Heart right ventricle (tissue), 16 donors: ENCODE measurements around the gene FBXO10. TPM values are rescaled to one million over a fixed set of nuclear protein-coding genes. Genes with fewer than 3 reads are reported as not detected.
"Not testable (repeated sequence)": the region's sequence is repeated elsewhere in the genome, so short reads cannot be mapped to it uniquely, and the experiment has no call there.

Experiments
- ATAC-seq, 8 donors: fragments of 200-7000 bp; cut with Tn5 transposase; one replicate each; pipeline ENCODE4 v1.9.1; 2020; ENCODE audit warnings: mild to moderate bottlenecking in 8 of 8, moderate library complexity in 8 of 8, moderate number of reproducible peaks in 1 of 8
- DNase-seq, 2 donors: peaks; one replicate each; pipeline ENCODE4 v3.0.0-alpha.2; 2020
- H3K27ac ChIP-seq, 10 donors: fragments of 200-600 bp; sonication (generic) in 2 of 10; one replicate each; pipeline versions ENCODE4 v1.5.0 to v1.8.0; 2020 to 2022; ENCODE audit warnings: mild to moderate bottlenecking in 3 of 10
- H3K27me3 ChIP-seq, 7 donors: fragments of 200-600 bp; one replicate each; pipeline ENCODE4 v1.8.0; 2021 to 2022; ENCODE audit warnings: mild to moderate bottlenecking in 2 of 7
- H3K36me3 ChIP-seq, 9 donors: fragments of 200-600 bp; sonication (generic) in 1 of 9; one replicate each; pipeline versions ENCODE4 v1.5.0 to v1.8.0; 2020 to 2022; ENCODE audit warnings: mild to moderate bottlenecking in 2 of 9
- H3K4me1 ChIP-seq, 9 donors: fragments of 200-600 bp; sonication (generic) in 1 of 9; one replicate each; pipeline versions ENCODE4 v1.5.0 to v1.8.0; 2020 to 2022; ENCODE audit warnings: mild to moderate bottlenecking in 4 of 9
- H3K4me3 ChIP-seq, 10 donors: fragments of 200-600 bp; sonication (generic) in 2 of 10; one replicate each; pipeline versions ENCODE4 v1.5.0 to v1.8.0; 2020 to 2022; ENCODE audit warnings: mild to moderate bottlenecking in 7 of 10, moderate library complexity in 2 of 10
- H3K9me3 ChIP-seq, 11 donors: fragments of 200-600 bp in 10 of 11; sonication (generic) in 2 of 11; one replicate each; pipeline versions ENCODE4 v1.5.0 to v1.8.0; 2013 to 2022; ENCODE audit warnings: mild to moderate bottlenecking in 2 of 11, control low read depth in 1 of 11, moderate library complexity in 1 of 11
- CTCF ChIP-seq, 9 donors: fragments of 200-600 bp; sonication (generic) in 2 of 9; IDR thresholded peaks; one replicate each; pipeline versions ENCODE4 v1.5.0 to v1.8.0; 2021 to 2022; ENCODE audit warnings: antibody characterized with exemption in 9 of 9, mild to moderate bottlenecking in 5 of 9, moderate library complexity in 1 of 9
- WGBS, 2 donors: extraction: QIAGEN DNeasy Blood & Tissue Kit; methylation state at CpG; one replicate each; pipeline ENCODE4 v1.1.7; 2013; ENCODE audit warnings: inconsistent platforms in 1 of 2; 5-methylcytosine and 5-hydroxymethylcytosine counted together
- intact Hi-C, 10 donors: fragments of 100-400 bp; cut with DNase I; formaldehyde crosslinking; loops; one replicate each; pipeline versions ENCODE4 v1.11.1 to v1.14.2; 2022
- polyA plus RNA-seq, 2 donors: library from polyadenylated mRNA; stranded (reverse); fragments of 200-250 nt; gene quantifications; one replicate each; pipeline ENCODE4 v1.2.3, GENCODE V29; 2013
- total RNA-seq, 10 donors: library from RNA; stranded (reverse); fragmentation: NEBNext Ultra II Directional in 3 of 10; extraction: Animal tissue kit (Norgen Biotek cat#: 25700) in 3 of 10; gene quantifications; one replicate each; pipeline versions ENCODE4 v1.2.1 to v1.2.4, GENCODE V29; 2021 to 2023
- donor health status: Arrhythmogenic right ventricular cardiomyopathy.
- donor health status: ischemic (EF 13 %, LVEDD 7.1; RV severe dilation, severe dysfunction).
- donor health status: healthy with polysubstance abuse.
- donor health status: DM: no; HTN: yes; CAD: no.
- donor health status: DM: no; HTN: no; CAD: no.
- donor health status: ischemic (EF 25% LVEDD 6.9; RV normal size, moderate dysfunction).
- donor health status: ischemic (EF 25% LVEDD 5.7; RV mildly dilated, moderate dysfunction).
- donor health status: healthy.
- donor health status: DM: yes; HTN: yes; CAD: no.
- donor health status: Ischemic cardiomyopathy.
- donor health status: ischemic (EF 35%, LVEDD 5.7; RV mildly dilated, moderate dysfunction).
- donor health status: nonischemic (EF 11% LVEDD 7.7; RV severe dilation, severe dysfunction).
- donor health status: DM: yes; HTN: yes; CAD: no.
- donor health status: PGD.
- donor health status: ischemic (EF 29% LVEDD 5.4; RV normal size, mild dysfunction).
- donor health status: nonischemic (EF 23%, LVEDD 6.1; RV moderate dilation, normal function).

The FBXO10 gene
- total and polyA plus RNA-seq, 12 donors, result 2.3 to 7.4 (median 5.8) TPM

- H3K4me1 ChIP-seq, result peaks cover 0 to 11% (median 9%) of the 10 kb centered on the region in 9 donors
- ATAC-seq, result no peak
- H3K36me3 ChIP-seq, result no peaks in the 10 kb centered on the region
- TF ChIP-seq CTCF (IDR thresholded peaks at IDR 0.05), result no peak
- peaks cover 0 to 38% (median 12%) of the 10 kb centered on the region in 7 donors for H3K27me3 ChIP-seq
- DNase-seq, result no peak
- peaks cover 0 to 17% (median 0%) of the 10 kb centered on the region in 11 donors for H3K9me3 ChIP-seq
- WGBS, 2 donors, result 71 to 86% methylated on average over 11 of the region's 11 CpGs
- H3K27ac ChIP-seq, result no peak overlapping the region
- no peak overlapping the region for H3K4me3 ChIP-seq
- intact Hi-C loops, result loop anchor here in 1 of 10 donors (10.0 kb wide), 1 partner anchor 108 kb away; no protein-coding TSS in a partner anchor
Measured at GRCh38 chr9:37476930-37477329, 99.2 kb downstream of the FBXO10 start.

- ATAC-seq (no peak), DNase-seq (no peak)
- no peaks in the 10 kb centered on the region for H3K36me3 ChIP-seq
- H3K4me3 ChIP-seq, result no peak overlapping the region
- WGBS, 2 donors, result 81 to 98% methylated on average over 3 of the region's 3 CpGs
- H3K27ac ChIP-seq, result no peak overlapping the region
- H3K27me3 ChIP-seq, result peaks cover 0 to 25% (median 6%) of the 10 kb centered on the region in 7 donors
- peaks cover 0 to 14% (median 11%) of the 10 kb centered on the region in 9 donors for H3K4me1 ChIP-seq
- TF ChIP-seq CTCF (IDR thresholded peaks at IDR 0.05), result no peak
- peaks cover 0 to 17% (median 0%) of the 10 kb centered on the region in 11 donors for H3K9me3 ChIP-seq
- intact Hi-C loops, result loop anchor here in 1 of 10 donors (10.0 kb wide), 1 partner anchor 110 kb away; no protein-coding TSS in a partner anchor
Measured at GRCh38 chr9:37474438-37474837, 101.7 kb downstream of the FBXO10 start.

- Histone ChIP-seq H3K9me3 (peaks cover 0 to 17% (median 0%) of the 10 kb centered on the region in 11 donors), H3K27me3 (peaks cover 0 to 20% (median 6%) of the 10 kb centered on the region in 7 donors), H3K4me1 (peaks cover 0 to 14% (median 11%) of the 10 kb centered on the region in 9 donors)
- 65 to 81% methylated on average over 6 of the region's 6 CpGs for WGBS, 2 donors
- ATAC-seq, H3K27ac ChIP-seq, H3K36me3 ChIP-seq, H3K4me3 ChIP-seq, DNase-seq: not testable (repeated sequence)
- intact Hi-C loops, result loop anchor here in 2 of 10 donors (1.0 to 10.0 kb wide), 2 partner anchors 38 to 111 kb away; no protein-coding TSS in a partner anchor
Measured at GRCh38 chr9:37473982-37474381, 102.2 kb downstream of the FBXO10 start.

- peaks cover 0 to 17% (median 0%) of the 10 kb centered on the region in 11 donors for H3K9me3 ChIP-seq
- H3K4me3 ChIP-seq, result peak overlapping the region in 7 of 10 donors; percentile 8 to 49 (median 43)
- no peak for TF ChIP-seq CTCF (IDR thresholded peaks at IDR 0.05)
- H3K36me3 ChIP-seq, result no peaks in the 10 kb centered on the region
- H3K27me3 ChIP-seq, result peaks cover 0 to 3% (median 0%) of the 10 kb centered on the region in 7 donors
- intact Hi-C loops, result loop anchor here in 1 of 10 donors (10.0 kb wide), 1 partner anchor 113 kb away; no protein-coding TSS in a partner anchor
- peak overlapping the region in 9 of 10 donors; percentile 44 to 83 (median 68) for H3K27ac ChIP-seq
- peaks cover 0 to 14% (median 11%) of the 10 kb centered on the region in 9 donors for H3K4me1 ChIP-seq
- ATAC-seq, result peak in 7 of 8 donors; percentile 46 to 72 (median 64)
- DNase-seq, result no peak
- 31 to 32% methylated on average over 7 of the region's 7 CpGs for WGBS, 2 donors
Measured at GRCh38 chr9:37471942-37472684, 104.1 kb downstream of the FBXO10 start.
